Measurements from ENCODE around the gene CATSPERE. TPM values are rescaled to one million over a fixed set of nuclear protein-coding genes. Genes with fewer than 3 reads are reported as not detected.
A peak's percentile ranks its signal among the peaks of the same experiment; 100 is the strongest.

CATSPERE gene
- total RNA-seq, 1 donor from 2014 or later: 1.1 TPM

- H3K36me3 Mint-ChIP-seq (ENCODE audit: low read depth, unreplicated experiment): peaks cover 8% of the 10 kb centered on the region
- H3K4me1 Mint-ChIP-seq (ENCODE audit: unreplicated experiment): peaks cover 3% of the 10 kb centered on the region
- no peaks in the 10 kb centered on the region for H3K9me3 Mint-ChIP-seq (ENCODE audit: unreplicated experiment)
- no peak overlapping the region for H3K27ac Mint-ChIP-seq (ENCODE audit: unreplicated experiment)
- peaks cover 3% of the 10 kb centered on the region for H3K27me3 Mint-ChIP-seq (ENCODE audit: unreplicated experiment)
- no peak overlapping the region for H3K4me3 Mint-ChIP-seq (ENCODE audit: unreplicated experiment)
- no peak for DNase-seq (ENCODE audit: low spot score)
- no peak for TF ChIP-seq CTCF (IDR thresholded peaks at IDR 0.05; ENCODE audit: unreplicated experiment)
Measured at GRCh38 chr1:244439391-244440032, 21.6 kb upstream of the CATSPERE start.

GRCh38 chr1:244442850-244443249 is 18.2 kb upstream of the CATSPERE start:
- Mint-ChIP-seq H3K4me3 (ENCODE audit: unreplicated experiment) (no peak overlapping the region), H3K36me3 (ENCODE audit: low read depth, unreplicated experiment) (no peaks in the 10 kb centered on the region), H3K27me3 (ENCODE audit: unreplicated experiment) (peaks cover 3% of the 10 kb centered on the region), H3K27ac (ENCODE audit: unreplicated experiment) (no peak overlapping the region), H3K4me1 (ENCODE audit: unreplicated experiment) (peaks cover 8% of the 10 kb centered on the region), H3K9me3 (ENCODE audit: unreplicated experiment) (no peaks in the 10 kb centered on the region)
- TF ChIP-seq CTCF (IDR thresholded peaks at IDR 0.05; ENCODE audit: unreplicated experiment): no peak
- DNase-seq (ENCODE audit: low spot score): no peak

GRCh38 chr1:244444854-244445253 is 16.2 kb upstream of the CATSPERE start:
- no peak overlapping the region for H3K4me3 Mint-ChIP-seq (ENCODE audit: unreplicated experiment)

GRCh38 chr1:244445320-244446181 is 15.5 kb upstream of the CATSPERE start:
- peaks cover 18% of the 10 kb centered on the region for H3K4me1 Mint-ChIP-seq (ENCODE audit: unreplicated experiment)
- H3K27ac Mint-ChIP-seq (ENCODE audit: unreplicated experiment): peak overlapping the region; percentile 52
- no peak overlapping the region for H3K4me3 Mint-ChIP-seq (ENCODE audit: unreplicated experiment)
- no peaks in the 10 kb centered on the region for H3K36me3 Mint-ChIP-seq (ENCODE audit: low read depth, unreplicated experiment)
- no peaks in the 10 kb centered on the region for H3K27me3 Mint-ChIP-seq (ENCODE audit: unreplicated experiment)
- no peak for TF ChIP-seq CTCF (IDR thresholded peaks at IDR 0.05; ENCODE audit: unreplicated experiment)
- H3K9me3 Mint-ChIP-seq (ENCODE audit: unreplicated experiment): no peaks in the 10 kb centered on the region
- no peak for DNase-seq (ENCODE audit: low spot score)

More at GRCh38 chr1:244444854-244445253, 16.2 kb upstream of the CATSPERE start:
- H3K4me1 Mint-ChIP-seq (ENCODE audit: unreplicated experiment): peaks cover 11% of the 10 kb centered on the region
- DNase-seq (ENCODE audit: low spot score): no peak
- no peak for TF ChIP-seq CTCF (IDR thresholded peaks at IDR 0.05; ENCODE audit: unreplicated experiment)
- H3K27ac Mint-ChIP-seq (ENCODE audit: unreplicated experiment): no peak overlapping the region
- no peaks in the 10 kb centered on the region for H3K36me3 Mint-ChIP-seq (ENCODE audit: low read depth, unreplicated experiment)
- H3K27me3 Mint-ChIP-seq (ENCODE audit: unreplicated experiment): no peaks in the 10 kb centered on the region
- H3K9me3 Mint-ChIP-seq (ENCODE audit: unreplicated experiment): no peaks in the 10 kb centered on the region

GRCh38 chr1:244447024-244447423 is 14.0 kb upstream of the CATSPERE start:
- no peak for TF ChIP-seq CTCF (IDR thresholded peaks at IDR 0.05; ENCODE audit: unreplicated experiment)
- Mint-ChIP-seq H3K9me3 (ENCODE audit: unreplicated experiment) (no peaks in the 10 kb centered on the region), H3K27ac (ENCODE audit: unreplicated experiment) (no peak overlapping the region), H3K36me3 (ENCODE audit: low read depth, unreplicated experiment) (no peaks in the 10 kb centered on the region), H3K4me1 (ENCODE audit: unreplicated experiment) (peaks cover 18% of the 10 kb centered on the region), H3K27me3 (ENCODE audit: unreplicated experiment) (peaks cover 5% of the 10 kb centered on the region), H3K4me3 (ENCODE audit: unreplicated experiment) (no peak overlapping the region)
- DNase-seq (ENCODE audit: low spot score): no peak

All from endothelial cell (in vitro differentiated cells).